Panc1 (cell line): ENCODE measurements around the gene ARHGAP4. TPM values are rescaled to one million over a fixed set of nuclear protein-coding genes. Genes with fewer than 3 reads are reported as not detected.

Experiments
- ATAC-seq: fragments of 200-7000 bp; cut with Tn5 transposase; 2 replicates; pipeline ENCODE4 v1.9.1; 2020; ENCODE audit warnings: mild to moderate bottlenecking, moderate library complexity
- BruUV-seq: library from RNA; stranded (reverse); fragments of 400-500 nt; replicated peaks from 2 replicates; lab custom pipeline; 2021; lab: Mats Ljungman, UMichigan
- CTCF ChIA-PET: fragments of 300-600 bp; sonication (Branson Sonifier 250); formaldehyde crosslinking; loops from one replicate; lab custom pipeline; 2022; ENCODE audit warnings: antibody characterized with exemption; lab: Charles Lee
- POLR2A ChIA-PET: fragments of 300-600 bp; sonication (Branson Sonifier 250); formaldehyde crosslinking; loops from one replicate; lab custom pipeline; 2022; ENCODE audit warnings: antibody characterized with exemption; lab: Charles Lee
- DNase-seq: peaks from one replicate; pipeline ENCODE4 v3.0.0-alpha.2; 2010; ENCODE audit warnings: low read depth, low spot score
- H3K27ac ChIP-seq: 2 replicates; pipeline ENCODE4 v1.5.1; 2011; ENCODE audit warnings: mild to moderate bottlenecking, low read length, inconsistent platforms
- H3K27me3 ChIP-seq: fragments of 200-500 bp; sonication (Bioruptor generic); 2 replicates; pipeline ENCODE4 v1.6.0; 2014; ENCODE audit warnings: low read length, inconsistent platforms; ENCODE audit not compliant: control insufficient read depth, insufficient read depth
- H3K36me3 ChIP-seq: fragments of 200-500 bp; sonication (Bioruptor generic); 2 replicates; pipeline ENCODE4 v1.5.1; 2014; ENCODE audit warnings: inconsistent platforms, mild to moderate bottlenecking, low read length, moderate library complexity; ENCODE audit not compliant: control insufficient read depth, insufficient read depth
- H3K4me1 ChIP-seq: 2 replicates; pipeline ENCODE4 v1.5.1; 2011; ENCODE audit warnings: inconsistent platforms, mild to moderate bottlenecking, low read length, moderate library complexity; ENCODE audit not compliant: control insufficient read depth, insufficient read depth
- H3K4me3 ChIP-seq, 2 experiments: 2 replicates each; pipeline ENCODE4 v1.5.1; 2011 to 2012; ENCODE audit warnings: low read depth in 2 of 2, low read length in 2 of 2, mild to moderate bottlenecking in 2 of 2, inconsistent platforms in 1 of 2, moderate library complexity in 1 of 2
- H3K9me3 ChIP-seq: fragments of 200-500 bp; sonication (Bioruptor generic); 2 replicates; pipeline ENCODE4 v1.5.1; 2014; ENCODE audit warnings: low read depth, mild to moderate bottlenecking, inconsistent platforms, low read length, moderate library complexity; ENCODE audit not compliant: control insufficient read depth, insufficient read depth
- POLR2AphosphoS5 ChIP-seq: IDR thresholded peaks from 2 replicates; pipeline ENCODE4 v1.6.1; 2012; ENCODE audit warnings: mild to moderate bottlenecking, low read depth, low read length, moderate library complexity
- SIN3A ChIP-seq: IDR thresholded peaks from 2 replicates; pipeline ENCODE4 v1.6.1; 2012; ENCODE audit warnings: low read depth, mild to moderate bottlenecking, low read length, moderate library complexity, borderline replicate concordance; ENCODE audit not compliant: insufficient read depth
- TCF7L2 ChIP-seq: IDR thresholded peaks from 2 replicates; pipeline ENCODE4 v1.6.1; 2011; ENCODE audit warnings: mild to moderate bottlenecking, low read depth, low read length, inconsistent platforms
- in situ Hi-C: cut with HindIII; loops from 2 replicates; pipeline ENCODE4 v1.10.0; 2016; ENCODE audit warnings: low sequenced_read_pairs, low pct_unique_long_range_greater_than_20kb
- intact Hi-C: fragments of 100-400 bp; cut with micrococcal nuclease; formaldehyde crosslinking; loops from one replicate; pipeline ENCODE4 v1.10.0; 2022; ENCODE audit not compliant: unreplicated experiment
- total RNA-seq: library from RNA; stranded (reverse); gene quantifications from one replicate; pipeline ENCODE4 v1.2.1, GENCODE V29; 2021; ENCODE audit not compliant: unreplicated experiment
- TF ChIP-seq, protein P1 (sequence below): fragments of 450-650 bp; IDR thresholded peaks from 2 replicates; pipeline ENCODE4 v1.5.1; 2017; ENCODE audit warnings: mild to moderate bottlenecking
- TF ChIP-seq, protein P2 (sequence below), 2 experiments: IDR thresholded peaks; 2 replicates each; pipeline ENCODE4 v1.6.1; 2011 to 2012; ENCODE audit warnings: low read depth in 2 of 2, control low read depth in 1 of 2, low read length in 1 of 2, mild to moderate bottlenecking in 1 of 2, moderate library complexity in 1 of 2; ENCODE audit not compliant: insufficient read depth in 1 of 2

Gene ARHGAP4
- total RNA-seq, 1 experiment from 2014 or later, result 225 TPM

DNA sequence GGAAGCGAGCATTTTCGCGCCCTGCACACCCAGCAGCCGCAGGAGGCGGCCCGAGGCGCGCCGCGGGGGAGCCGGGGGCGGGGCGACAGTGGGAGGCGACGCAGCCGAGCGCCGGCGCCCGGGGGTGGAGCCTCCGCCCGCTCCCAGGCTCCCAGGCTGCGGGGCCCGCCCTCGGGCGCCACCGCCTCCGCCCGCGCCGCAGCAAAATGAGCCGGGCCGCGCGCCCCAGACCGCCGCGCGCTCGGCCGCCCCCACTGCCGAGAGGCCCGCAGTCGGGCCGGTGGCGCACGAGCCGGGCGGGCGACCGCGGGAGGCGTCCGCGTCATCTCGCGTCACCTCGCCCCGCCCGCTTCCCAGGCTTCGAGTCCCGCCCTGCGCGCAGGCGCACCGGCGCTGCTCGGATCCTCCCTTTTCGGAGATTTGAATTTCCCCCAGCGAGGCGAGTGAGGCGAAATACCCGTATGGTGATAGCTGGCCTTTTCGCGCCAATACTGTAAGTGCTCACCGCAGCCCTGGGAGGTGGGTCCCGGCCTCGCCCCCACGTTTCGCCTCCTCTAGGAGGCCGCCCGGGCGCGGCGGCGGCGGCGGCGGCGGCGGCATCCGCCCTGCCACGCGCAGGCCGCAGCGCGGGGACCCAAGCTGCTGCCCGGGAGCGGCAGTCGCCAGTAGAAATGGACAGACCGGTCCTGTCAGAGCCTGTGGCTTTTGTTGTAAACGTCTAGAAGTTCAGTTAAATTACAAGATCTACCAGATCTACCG lies 46.5 kb upstream of the ARHGAP4 start, which contains the start of gene TMEM187:
TMEM187 (plus strand) TSS at position 387 of the 759 bp plus-strand sequence. CDS start 9,309 bp downstream, outside the sequence.
- Histone ChIP-seq H3K4me1 (peaks cover 26% of the 10 kb centered on the region), H3K27me3 (no peaks in the 10 kb centered on the region), H3K9me3 (no peaks in the 10 kb centered on the region), H3K4me3 (peak within 1 kb of the TSS; percentile 95 to 98), H3K36me3 (no peaks in the 10 kb centered on the region; the same call in 1 of the 2 replicates), H3K27ac (peak within 1 kb of the TSS; percentile 100)
- intact Hi-C loops, result no loop called here
- POLR2A ChIA-PET, result no interaction called here
- ATAC-seq (peak; percentile 63), DNase-seq (no peak)
- TF ChIP-seq, protein P1, sequence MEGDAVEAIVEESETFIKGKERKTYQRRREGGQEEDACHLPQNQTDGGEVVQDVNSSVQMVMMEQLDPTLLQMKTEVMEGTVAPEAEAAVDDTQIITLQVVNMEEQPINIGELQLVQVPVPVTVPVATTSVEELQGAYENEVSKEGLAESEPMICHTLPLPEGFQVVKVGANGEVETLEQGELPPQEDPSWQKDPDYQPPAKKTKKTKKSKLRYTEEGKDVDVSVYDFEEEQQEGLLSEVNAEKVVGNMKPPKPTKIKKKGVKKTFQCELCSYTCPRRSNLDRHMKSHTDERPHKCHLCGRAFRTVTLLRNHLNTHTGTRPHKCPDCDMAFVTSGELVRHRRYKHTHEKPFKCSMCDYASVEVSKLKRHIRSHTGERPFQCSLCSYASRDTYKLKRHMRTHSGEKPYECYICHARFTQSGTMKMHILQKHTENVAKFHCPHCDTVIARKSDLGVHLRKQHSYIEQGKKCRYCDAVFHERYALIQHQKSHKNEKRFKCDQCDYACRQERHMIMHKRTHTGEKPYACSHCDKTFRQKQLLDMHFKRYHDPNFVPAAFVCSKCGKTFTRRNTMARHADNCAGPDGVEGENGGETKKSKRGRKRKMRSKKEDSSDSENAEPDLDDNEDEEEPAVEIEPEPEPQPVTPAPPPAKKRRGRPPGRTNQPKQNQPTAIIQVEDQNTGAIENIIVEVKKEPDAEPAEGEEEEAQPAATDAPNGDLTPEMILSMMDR, result no peak
- TF ChIP-seq POLR2AphosphoS5 (peak; percentile 33; the same call in 1 of the 2 replicates), SIN3A (no peak), TCF7L2 (no peak)
- TF ChIP-seq, protein P2, sequence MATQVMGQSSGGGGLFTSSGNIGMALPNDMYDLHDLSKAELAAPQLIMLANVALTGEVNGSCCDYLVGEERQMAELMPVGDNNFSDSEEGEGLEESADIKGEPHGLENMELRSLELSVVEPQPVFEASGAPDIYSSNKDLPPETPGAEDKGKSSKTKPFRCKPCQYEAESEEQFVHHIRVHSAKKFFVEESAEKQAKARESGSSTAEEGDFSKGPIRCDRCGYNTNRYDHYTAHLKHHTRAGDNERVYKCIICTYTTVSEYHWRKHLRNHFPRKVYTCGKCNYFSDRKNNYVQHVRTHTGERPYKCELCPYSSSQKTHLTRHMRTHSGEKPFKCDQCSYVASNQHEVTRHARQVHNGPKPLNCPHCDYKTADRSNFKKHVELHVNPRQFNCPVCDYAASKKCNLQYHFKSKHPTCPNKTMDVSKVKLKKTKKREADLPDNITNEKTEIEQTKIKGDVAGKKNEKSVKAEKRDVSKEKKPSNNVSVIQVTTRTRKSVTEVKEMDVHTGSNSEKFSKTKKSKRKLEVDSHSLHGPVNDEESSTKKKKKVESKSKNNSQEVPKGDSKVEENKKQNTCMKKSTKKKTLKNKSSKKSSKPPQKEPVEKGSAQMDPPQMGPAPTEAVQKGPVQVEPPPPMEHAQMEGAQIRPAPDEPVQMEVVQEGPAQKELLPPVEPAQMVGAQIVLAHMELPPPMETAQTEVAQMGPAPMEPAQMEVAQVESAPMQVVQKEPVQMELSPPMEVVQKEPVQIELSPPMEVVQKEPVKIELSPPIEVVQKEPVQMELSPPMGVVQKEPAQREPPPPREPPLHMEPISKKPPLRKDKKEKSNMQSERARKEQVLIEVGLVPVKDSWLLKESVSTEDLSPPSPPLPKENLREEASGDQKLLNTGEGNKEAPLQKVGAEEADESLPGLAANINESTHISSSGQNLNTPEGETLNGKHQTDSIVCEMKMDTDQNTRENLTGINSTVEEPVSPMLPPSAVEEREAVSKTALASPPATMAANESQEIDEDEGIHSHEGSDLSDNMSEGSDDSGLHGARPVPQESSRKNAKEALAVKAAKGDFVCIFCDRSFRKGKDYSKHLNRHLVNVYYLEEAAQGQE (IDR thresholded peaks at IDR 0.05; ENCODE audit: insufficient read depth in 1 of 2, low read depth in 2 of 2, low read length in 1 of 2), result no peak
- CTCF ChIA-PET, result no interaction called here
- BruUV-seq, result no TSS peak
- in situ Hi-C loops, result no loop called here

DNA sequence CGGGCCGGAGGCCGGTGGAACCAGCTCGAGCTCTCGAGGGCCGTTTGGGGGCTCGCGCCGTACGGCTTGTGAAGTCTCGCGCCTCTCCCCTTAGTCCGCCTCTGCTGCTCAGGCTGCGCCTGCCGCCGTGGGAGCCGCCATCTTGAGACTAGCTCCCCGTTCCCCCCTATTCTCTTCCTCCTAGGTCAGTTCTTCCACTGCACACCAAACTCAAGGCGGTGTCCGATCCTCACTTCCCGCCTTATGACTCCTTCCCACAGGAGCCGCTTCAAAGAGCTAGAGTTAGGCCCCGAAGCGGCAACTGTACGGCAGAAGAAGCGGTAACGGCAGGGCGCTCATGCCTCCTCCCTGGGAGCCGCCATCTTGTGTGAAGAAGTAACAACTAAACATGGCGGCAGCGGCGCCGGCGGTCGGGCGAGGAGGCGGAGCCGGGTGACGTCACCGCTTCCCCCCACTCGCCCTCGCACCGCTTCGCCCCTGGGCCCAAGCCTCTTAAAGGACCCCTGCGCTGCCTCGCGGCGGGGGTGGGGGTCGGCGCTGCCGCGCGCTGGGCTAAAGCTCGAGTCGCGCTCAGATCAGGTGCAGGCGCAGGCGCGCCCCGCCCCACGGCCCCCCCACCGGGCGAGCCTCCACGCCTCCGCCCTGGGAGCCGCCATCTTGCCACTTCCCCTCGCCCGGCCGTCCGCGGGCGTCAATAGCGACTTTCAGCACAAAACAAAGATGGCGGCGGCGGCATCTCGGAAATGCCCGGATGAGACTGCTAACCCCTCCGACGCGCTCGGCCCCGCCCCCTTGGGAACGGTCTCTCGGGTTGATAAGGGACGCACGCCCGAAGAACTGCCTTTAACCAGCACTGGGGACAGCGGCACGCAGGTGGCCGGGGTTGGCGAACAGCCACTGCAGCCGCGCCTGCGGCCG lies 45.6 kb upstream of the ARHGAP4 start, which contains the start of gene HCFC1:
HCFC1 (minus strand) TSS at position 369 of the 918 bp plus-strand sequence. CDS start 978 bp downstream, outside the sequence.
- Histone ChIP-seq H3K9me3 (no peaks in the 10 kb centered on the region), H3K27ac (peak within 1 kb of the TSS; percentile 100), H3K4me3 (peak within 1 kb of the TSS; percentile 95 to 98), H3K27me3 (no peaks in the 10 kb centered on the region), H3K4me1 (peaks cover 35% of the 10 kb centered on the region), H3K36me3 (no peaks in the 10 kb centered on the region; the same call in 1 of the 2 replicates)
- no TSS peak for BruUV-seq
- in situ Hi-C loops (no loop called here), intact Hi-C loops (no loop called here)
- TF ChIP-seq SIN3A, result no peak; the same call in 1 of the 2 replicates
- TF ChIP-seq, protein P2 (IDR thresholded peaks at IDR 0.05; ENCODE audit: insufficient read depth in 1 of 2, low read depth in 2 of 2, low read length in 1 of 2), result peak in 1 of 2 experiments; percentile 64; a peak in 1 of 4 replicates
- TF ChIP-seq, protein P1, result no peak
- TF ChIP-seq TCF7L2, result peak; percentile 33
- no peak; the same call in none of the 2 replicates for TF ChIP-seq POLR2AphosphoS5
- ChIA-PET CTCF (interaction anchor here (0.7 kb wide), 1 partner anchor 481 kb away, joined by 3 read pairs; no protein-coding TSS in a partner anchor), POLR2A (interaction anchor here (0.9 kb wide), 1 partner anchor 126 kb away, joined by 3 read pairs; the partner anchor contains the start of gene MECP2)
- DNase-seq, result peak; percentile 71
- ATAC-seq, result peak; percentile 65
